Germinal center (tissue), 1 donor: ENCODE results near the gene KCNQ2.
"Not testable (repeated sequence)": the region's sequence is repeated elsewhere in the genome, so short reads cannot be mapped to it uniquely, and the experiment has no call there.

Source experiments
- DNase-seq: peaks from one replicate; pipeline ENCODE4 v3.0.0; 2012; ENCODE audit warnings: mixed read lengths, low spot score

Gene KCNQ2

DNA sequence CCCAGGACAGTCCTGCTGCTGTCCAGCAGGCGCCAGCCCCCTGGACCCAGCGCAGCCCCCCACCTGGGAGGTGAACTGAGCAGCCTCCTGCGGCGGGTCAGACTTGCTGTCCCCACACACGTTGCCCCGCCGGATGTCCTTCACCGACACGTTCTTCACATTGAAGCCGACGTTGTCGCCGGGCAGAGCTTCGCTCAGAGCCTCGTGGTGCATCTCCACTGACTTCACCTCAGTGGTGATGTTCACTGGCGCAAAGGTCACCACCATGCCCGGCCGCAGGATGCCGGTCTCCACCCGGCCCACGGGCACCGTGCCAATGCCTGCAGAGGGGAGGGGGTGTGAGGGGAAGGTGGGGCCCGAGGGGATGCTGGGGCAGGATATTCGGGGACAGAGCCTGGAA lies 18.0 kb upstream of the KCNQ2 start:
- DNase-seq = no peak

- DNase-seq = no peak
Measured at GRCh38 chr20:63488315-63489251, 16.1 kb upstream of the KCNQ2 start.

DNA sequence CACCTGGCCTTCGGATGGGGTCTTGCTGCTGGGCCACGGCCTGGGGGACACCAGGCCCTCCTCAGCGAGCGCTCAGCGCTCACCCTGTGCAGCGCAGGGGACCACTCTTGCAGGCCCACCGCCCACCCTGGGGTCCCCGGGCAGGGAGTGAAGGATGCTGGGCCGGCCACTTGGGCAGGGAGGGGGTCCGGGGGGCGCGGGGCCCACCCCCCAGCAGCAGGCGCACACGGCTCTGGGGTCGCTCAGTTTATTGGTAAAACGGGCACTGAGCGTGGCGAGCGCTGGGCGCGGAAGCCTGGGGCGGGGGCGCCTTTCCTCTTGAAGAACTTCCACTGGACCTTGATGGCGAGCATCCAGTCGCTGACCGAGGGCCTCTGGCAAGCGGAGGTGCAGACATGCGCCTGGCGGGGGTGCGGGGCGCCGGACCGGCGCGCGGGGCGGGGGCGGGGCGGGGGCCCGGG lies 15.4 kb upstream of the KCNQ2 start:
- no peak for DNase-seq

- no peak for DNase-seq
Measured at GRCh38 chr20:63487116-63487764, 14.8 kb upstream of the KCNQ2 start.

GRCh38 chr20:63486300-63486855 lies 13.9 kb upstream of the KCNQ2 start:
- DNase-seq = no peak

GRCh38 chr20:63484651-63485403 lies 12.4 kb upstream of the KCNQ2 start:
- no peak for DNase-seq

- DNase-seq = no peak
Measured at GRCh38 chr20:63484236-63484635, 11.8 kb upstream of the KCNQ2 start.

- no peak for DNase-seq
Measured at GRCh38 chr20:63483834-63484233, 11.4 kb upstream of the KCNQ2 start.

GRCh38 chr20:63482021-63482587 lies 9.6 kb upstream of the KCNQ2 start:
- no peak for DNase-seq

DNA sequence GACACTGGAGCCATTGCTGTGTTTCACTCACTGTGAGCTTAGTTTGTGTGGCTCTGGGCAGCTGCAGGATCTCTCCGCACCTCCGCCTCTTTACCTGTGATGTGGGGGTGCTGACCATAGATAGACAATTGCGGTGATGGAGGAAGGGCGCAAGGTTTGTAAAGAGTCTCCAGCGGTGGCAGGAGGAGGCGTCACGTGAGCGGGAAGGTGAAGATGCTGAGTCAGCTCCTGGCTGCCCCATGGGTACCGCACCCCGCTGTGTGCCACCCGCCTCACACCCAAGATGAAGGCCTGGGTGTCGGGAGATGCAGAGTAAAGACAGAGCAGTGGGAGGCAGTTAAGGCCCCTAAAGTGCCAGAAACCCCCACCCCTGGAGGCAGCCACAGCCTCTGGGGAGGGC lies 9.0 kb upstream of the KCNQ2 start:
- DNase-seq = no peak

GRCh38 chr20:63479695-63480419 lies 7.4 kb upstream of the KCNQ2 start:
- DNase-seq = not testable (repeated sequence)

DNA sequence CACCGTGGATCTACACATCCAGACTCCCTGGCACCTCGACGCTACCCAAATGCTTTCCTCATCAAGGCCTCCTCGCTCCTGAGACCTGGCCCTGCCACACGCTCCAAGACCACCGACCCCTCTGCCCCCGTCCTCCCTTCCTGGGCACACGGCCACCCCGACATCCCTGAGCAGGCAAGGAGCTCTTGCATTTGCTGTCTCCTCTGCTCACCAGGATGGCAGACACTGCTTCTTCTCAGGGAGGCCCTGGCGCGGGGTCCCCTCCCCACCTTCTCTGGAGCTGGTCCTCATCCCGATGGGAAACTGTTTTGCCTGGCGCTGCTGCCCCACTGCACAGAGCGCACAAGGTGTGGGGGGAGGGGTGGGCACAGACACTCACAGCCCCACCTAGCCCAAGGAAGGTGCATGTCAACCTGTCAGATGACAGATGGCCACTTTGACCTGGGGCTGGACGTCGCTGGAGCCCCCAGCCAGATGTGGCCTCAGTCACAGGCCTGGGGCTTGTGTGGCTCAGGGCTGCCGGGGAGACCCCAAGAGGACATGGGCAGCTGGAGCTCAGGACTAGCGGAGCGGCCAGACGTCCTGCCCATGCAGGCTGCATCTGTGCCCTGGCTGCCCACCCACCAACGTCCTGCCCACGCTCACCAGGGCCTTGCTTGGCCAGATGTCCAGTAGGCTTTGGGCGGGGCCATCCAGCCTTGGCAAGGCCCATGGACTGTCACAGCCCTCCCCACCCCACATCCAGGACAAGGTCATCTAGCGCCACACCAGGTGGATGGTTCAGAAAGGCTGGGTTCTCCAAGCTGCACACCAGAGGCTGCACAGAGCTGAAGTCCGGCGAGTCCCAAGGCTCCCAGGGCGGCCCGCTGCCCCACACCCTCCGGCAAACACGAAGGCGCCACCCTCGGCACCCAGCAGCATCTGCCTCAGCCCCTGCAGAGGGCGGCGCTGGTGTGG lies 6.2 kb upstream of the KCNQ2 start:
- no peak for DNase-seq

DNA sequence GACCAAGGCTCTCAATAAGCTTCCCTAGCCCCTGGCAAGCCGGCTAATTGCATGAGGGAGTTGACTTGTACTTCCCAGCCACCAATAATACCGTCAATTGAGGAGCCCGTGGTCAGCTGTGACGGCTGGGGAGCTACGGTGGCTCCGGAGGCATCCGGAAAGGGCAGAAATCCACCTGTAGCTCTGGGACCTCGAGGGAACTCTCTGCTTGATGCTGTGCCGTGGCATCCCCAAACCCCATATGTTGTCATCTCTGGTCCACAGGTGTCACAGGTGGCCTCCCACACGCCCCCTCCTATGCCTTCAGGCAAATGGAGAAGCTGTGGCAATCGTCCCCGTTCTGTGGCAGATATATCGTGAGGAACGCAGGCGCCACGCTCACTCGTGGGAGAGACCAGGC lies 5.5 kb upstream of the KCNQ2 start:
- DNase-seq = no peak

GRCh38 chr20:63477061-63477616 lies 4.7 kb upstream of the KCNQ2 start:
- DNase-seq = no peak

DNA sequence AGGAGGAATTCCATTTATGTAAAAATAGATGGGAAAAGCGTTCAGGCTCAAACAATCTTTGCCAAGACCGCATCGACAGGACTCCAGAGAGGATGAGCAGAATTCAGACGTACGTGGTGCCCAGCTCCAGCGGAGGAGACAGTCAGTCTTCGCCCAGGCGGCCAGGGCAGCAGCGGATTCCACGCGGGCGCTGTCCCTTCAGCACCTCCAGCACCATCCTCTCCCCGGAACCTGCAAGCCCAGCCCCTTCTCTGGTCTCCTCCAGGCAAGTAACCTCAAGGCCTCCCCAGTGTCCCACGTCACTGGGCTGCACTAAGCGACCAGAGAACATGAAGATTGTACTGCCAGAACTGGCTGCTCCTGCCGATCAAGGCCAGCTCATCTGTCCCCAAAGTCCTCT lies 2.8 kb upstream of the KCNQ2 start:
- DNase-seq = no peak

DNA sequence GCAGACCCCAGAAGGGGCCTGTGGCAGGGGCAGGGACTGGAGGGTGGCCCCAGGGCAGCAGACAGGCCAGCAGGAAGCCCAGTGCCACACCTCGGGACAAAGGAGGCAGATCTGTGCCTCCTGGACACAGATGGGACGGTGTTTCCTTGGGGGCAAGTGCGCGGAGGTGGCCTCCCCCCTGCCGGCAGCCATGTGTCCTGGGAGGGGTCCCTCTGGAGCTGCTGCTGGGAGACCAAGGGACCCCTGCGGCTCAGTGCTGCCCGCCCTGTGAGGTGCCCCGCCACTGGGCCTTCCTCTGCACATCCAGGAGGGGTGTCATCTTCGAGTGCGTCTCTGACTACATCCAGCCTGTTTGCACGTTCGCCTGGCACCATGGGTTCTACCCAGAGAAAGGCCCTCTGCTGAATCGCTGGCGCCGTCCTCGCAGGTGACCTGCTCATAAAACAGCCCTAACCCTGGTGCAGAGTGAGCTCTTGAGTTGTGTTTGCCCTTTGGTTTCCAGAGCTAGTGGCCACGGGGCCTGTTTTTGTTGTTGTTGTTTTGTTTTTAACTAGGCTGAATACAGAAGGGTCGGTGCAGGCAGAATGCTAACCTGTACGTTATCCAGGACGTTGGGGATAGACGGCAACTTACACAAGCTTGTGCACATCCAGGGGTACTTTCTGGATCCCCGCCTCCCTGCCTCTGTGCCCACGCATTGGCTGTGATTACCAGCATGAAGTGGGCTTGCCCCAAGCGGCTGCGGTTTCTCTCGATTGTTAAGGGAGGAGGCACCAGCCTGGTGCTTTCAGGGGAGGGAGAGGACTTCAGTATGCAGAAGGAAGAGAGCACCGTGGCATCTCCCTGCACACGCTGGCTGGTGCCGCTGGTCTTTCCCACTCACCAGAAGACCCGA lies 1.3 kb upstream of the KCNQ2 start:
- no peak for DNase-seq

- no peak for DNase-seq
Measured at GRCh38 chr20:63472862-63473390, 471 bp upstream of the KCNQ2 start.

GRCh38 chr20:63471717-63471980 lies 806 bp downstream of the KCNQ2 start:
- no peak for DNase-seq
